ENCODE data around the gene OR10J4. TPM values are rescaled to one million over a fixed set of nuclear protein-coding genes. Genes with fewer than 3 reads are reported as not detected.

OR10J4 gene
- total RNA-seq = not detected in 2 replicates

GRCh38 chr1:159431904-159432303 lies at the start of gene OR10J4:
TSS of gene OR10J4 (plus strand) at chr1:159432204.
- DNase-seq (ENCODE audit: low read depth) = no peak
- Histone ChIP-seq H3K4me3 (ENCODE audit: low read depth, low read length) (no peak within 1 kb of the TSS), H3K27me3 (ENCODE audit: control insufficient read depth, insufficient read depth, low read length) (no peaks in the 10 kb centered on the region), H3K36me3 (ENCODE audit: control insufficient read depth, insufficient read depth, low read length) (no peaks in the 10 kb centered on the region)
- no peak for FAIRE-seq
- TF ChIP-seq CTCF (IDR thresholded peaks at IDR 0.05; ENCODE audit: insufficient read depth, low read length, severe bottlenecking) = no peak

DNA sequence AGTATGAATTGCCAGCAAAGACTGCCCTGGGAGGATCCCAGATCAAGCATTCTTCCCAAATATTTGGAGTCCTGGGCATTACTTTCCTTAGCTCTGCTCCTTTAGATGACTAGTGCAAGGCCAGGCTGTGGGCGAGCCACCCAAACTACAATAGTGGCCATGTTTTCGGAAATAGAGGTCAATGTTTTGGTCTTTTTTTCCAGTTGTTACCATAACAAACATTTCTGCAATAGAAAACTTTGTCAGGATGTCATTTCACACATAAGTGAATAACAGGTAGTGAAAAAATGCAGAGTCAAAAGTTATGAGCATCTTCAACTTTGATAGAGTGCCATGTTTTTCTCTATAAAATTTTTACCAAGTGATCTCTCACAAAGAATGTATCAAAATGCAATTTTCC lies 25.2 kb upstream of the OR10J4 start:
- no peak for FAIRE-seq

GRCh38 chr1:159408862-159409400 lies 23.1 kb upstream of the OR10J4 start:
- no peak for DNase-seq (ENCODE audit: low read depth)
- no peaks in the 10 kb centered on the region for H3K27me3 ChIP-seq (ENCODE audit: control insufficient read depth, insufficient read depth, low read length)
- no peak for FAIRE-seq
- TF ChIP-seq CTCF (IDR thresholded peaks at IDR 0.05; ENCODE audit: insufficient read depth, low read length, severe bottlenecking) = no peak
- H3K36me3 ChIP-seq (ENCODE audit: control insufficient read depth, insufficient read depth, low read length) = no peaks in the 10 kb centered on the region
- H3K4me3 ChIP-seq (ENCODE audit: low read depth, low read length) = no peak overlapping the region

More for the DNA sequence above, 25.2 kb upstream of the OR10J4 start:
- no peak overlapping the region for H3K4me3 ChIP-seq (ENCODE audit: low read depth, low read length)
- H3K36me3 ChIP-seq (ENCODE audit: control insufficient read depth, insufficient read depth, low read length) = no peaks in the 10 kb centered on the region
- no peak for TF ChIP-seq CTCF (IDR thresholded peaks at IDR 0.05; ENCODE audit: insufficient read depth, low read length, severe bottlenecking)
- no peak for DNase-seq (ENCODE audit: low read depth)
- H3K27me3 ChIP-seq (ENCODE audit: control insufficient read depth, insufficient read depth, low read length) = no peaks in the 10 kb centered on the region

- no peak for FAIRE-seq
- Histone ChIP-seq H3K27me3 (ENCODE audit: control insufficient read depth, insufficient read depth, low read length) (no peaks in the 10 kb centered on the region), H3K36me3 (ENCODE audit: control insufficient read depth, insufficient read depth, low read length) (no peaks in the 10 kb centered on the region), H3K4me3 (ENCODE audit: low read depth, low read length) (no peak overlapping the region)
- TF ChIP-seq CTCF (IDR thresholded peaks at IDR 0.05; ENCODE audit: insufficient read depth, low read length, severe bottlenecking) = peak; percentile 38
- no peak for DNase-seq (ENCODE audit: low read depth)
Measured at GRCh38 chr1:159421821-159422220, 10.2 kb upstream of the OR10J4 start.

- Histone ChIP-seq H3K27me3 (ENCODE audit: control insufficient read depth, insufficient read depth, low read length) (no peaks in the 10 kb centered on the region), H3K36me3 (ENCODE audit: control insufficient read depth, insufficient read depth, low read length) (no peaks in the 10 kb centered on the region), H3K4me3 (ENCODE audit: low read depth, low read length) (no peak overlapping the region)
- DNase-seq (ENCODE audit: low read depth) = no peak
- FAIRE-seq = no peak
- no peak for TF ChIP-seq CTCF (IDR thresholded peaks at IDR 0.05; ENCODE audit: insufficient read depth, low read length, severe bottlenecking)
Measured at GRCh38 chr1:159428536-159428935, 3.5 kb upstream of the OR10J4 start.
